Renal pelvis (tissue), 4 donors: ENCODE measurements around the gene FANCC. TPM values are rescaled to one million over a fixed set of nuclear protein-coding genes. Genes with fewer than 3 reads are reported as not detected.
"Not testable (repeated sequence)": the region's sequence is repeated elsewhere in the genome, so short reads cannot be mapped to it uniquely, and the experiment has no call there.

Experiments used
- DNase-seq: peaks from one replicate; pipeline ENCODE4 v3.0.0-alpha.2; 2013
- polyA plus RNA-seq, 3 donors: library from polyadenylated mRNA; unstranded; fragments of 120-200 nt; gene quantifications; one replicate each; pipeline ENCODE4 v1.2.1, GENCODE V29; 2013; ENCODE audit not compliant: insufficient read length in 3 of 3

The FANCC gene
- polyA plus RNA-seq, 3 donors: 20.0 to 26.9 (median 26.2) TPM

DNA sequence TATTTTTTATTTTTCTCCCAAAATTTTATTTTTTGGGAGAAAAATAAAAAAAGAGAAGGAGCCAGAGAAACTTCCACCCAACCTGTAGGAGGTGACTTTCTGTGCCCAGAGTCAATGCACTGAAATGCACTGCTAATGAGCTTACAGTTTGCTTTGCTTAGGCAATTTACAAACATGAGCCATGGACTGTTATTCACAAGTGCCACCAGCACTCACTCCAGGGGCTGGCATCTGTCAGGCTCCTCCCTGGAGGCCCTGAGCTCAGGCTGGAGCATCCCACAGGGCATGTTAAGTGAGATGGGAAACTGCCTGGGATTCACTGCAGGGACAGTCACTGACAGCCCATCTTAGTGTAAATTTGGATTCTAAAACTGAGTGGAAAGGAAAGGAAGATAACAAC lies 74.9 kb downstream of the FANCC start:
- DNase-seq: no peak

DNA sequence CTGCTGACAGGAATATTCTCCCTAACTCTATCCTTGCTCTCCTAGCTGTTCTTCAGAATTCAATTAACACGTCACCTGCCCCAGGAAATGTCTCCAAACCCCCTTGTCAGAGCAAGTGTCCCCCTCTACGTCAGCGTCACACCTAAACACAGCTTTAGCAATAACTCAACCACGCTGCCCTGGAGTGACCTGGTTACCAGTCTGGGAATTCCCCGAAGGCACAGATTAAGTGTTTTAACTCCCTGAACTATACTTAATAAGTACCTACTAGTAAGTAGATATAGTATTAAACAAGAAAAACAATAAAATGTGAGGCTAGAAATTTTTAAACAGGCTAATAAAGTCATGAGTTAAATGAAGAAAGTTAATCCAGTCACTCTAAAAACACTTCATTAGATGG lies 78.4 kb downstream of the FANCC start:
- no peak for DNase-seq

DNA sequence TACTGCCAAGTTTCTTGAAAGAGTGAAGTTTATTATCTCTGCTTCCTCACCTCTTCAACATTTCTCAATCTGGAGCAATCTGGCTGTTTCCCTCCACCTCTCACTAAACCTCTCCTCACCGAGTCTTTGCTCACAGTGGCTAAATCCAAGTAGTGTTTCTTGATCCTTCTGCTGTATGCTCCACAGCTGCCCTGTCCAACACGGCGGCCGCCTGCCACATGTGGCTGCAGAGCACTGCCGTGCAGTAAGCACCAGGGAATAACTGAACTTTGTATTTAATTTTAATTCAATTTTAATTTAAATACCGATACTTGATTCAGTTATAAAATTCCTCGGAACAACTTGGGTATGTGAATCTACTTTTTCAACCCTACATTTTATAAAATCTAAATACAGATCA lies 80.2 kb downstream of the FANCC start:
- DNase-seq: no peak

DNA sequence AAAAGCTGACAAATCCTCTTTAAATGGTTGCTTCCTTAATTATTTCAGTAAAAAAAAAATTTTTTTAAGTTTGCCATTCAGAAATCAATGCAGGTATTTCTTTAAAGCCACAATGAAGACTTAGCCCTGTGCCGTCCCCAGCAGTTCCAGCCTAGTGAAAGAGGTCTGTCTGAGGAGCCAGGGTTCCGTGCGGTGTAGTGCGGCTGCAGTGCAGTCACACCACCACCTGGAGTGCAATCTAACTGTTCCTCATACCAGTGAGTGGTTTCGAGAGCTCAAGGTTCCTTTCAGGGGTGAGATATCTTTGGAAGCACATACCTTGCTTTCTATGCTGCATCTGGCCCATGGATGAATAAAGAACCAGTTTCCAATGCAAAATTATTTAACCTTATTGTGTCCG lies 87.5 kb downstream of the FANCC start:
- DNase-seq: no peak

DNA sequence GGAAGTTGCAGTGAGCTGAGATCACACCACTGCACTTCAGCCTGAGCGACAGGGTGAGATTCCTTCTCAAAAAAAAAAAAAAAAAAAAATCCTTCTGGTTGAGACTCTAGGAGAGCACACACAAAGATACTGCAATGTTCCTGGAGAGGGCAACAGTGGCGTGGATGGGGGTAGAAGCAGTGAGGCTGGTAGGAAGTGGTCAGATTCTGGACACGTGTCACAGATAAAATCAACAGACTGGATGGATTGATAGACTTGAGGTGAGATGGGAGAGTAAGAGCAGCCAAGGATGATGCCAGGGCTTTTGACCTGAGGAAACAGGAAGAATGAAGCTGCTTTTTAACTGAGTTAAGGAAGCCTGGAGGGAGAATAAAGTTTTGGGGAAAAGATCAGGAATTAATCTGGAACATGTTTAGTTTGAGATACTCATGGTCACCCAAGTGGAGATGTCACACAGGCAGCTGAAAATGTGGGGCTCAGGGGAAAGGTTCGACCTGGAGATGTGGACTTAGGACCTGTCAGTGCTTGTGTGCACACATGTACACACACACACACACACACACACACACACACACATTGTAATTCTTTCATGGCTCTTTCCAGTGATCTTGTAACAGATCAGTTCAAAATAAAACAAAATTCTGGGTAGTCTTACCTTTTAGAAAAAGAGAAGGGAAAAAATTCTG lies 88.1 kb downstream of the FANCC start:
- DNase-seq: no peak

DNA sequence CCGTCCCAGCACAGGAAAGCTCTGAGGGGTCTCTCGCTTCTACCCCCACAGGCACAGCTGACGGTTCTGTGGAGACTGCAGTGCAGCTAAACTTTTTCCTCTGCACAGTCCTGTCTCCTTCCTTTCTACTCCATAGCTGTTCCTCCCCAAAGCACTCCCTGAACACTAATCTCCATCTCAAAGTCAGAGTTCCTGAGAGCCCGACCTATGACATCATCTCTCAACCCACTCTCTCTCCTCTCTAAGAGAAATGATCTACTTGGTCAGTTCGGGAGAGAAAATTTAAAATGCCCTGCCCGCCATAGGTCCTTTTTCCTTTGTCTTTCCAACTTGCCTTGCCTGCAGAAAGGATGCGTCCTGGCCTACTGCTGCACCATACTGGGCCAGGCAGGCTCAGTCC lies 90.6 kb downstream of the FANCC start:
- no peak for DNase-seq

DNA sequence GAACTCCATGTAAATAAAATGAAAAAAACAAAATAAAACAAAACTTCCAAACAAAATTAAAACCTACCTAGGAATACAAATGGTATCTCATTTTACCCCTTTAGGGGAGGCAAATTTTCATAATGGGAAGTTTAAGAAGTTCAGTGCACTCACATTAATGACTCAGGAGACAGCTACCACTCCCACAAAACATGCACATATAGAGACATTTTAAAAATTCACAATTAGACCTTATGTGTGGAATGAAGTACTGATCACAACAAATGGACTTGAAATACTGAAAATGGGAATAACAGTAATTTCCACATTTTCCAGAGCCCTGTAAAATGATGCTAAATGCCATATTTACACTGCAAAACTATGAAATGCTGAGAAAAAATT lies 91.8 kb downstream of the FANCC start:
- DNase-seq: no peak

DNA sequence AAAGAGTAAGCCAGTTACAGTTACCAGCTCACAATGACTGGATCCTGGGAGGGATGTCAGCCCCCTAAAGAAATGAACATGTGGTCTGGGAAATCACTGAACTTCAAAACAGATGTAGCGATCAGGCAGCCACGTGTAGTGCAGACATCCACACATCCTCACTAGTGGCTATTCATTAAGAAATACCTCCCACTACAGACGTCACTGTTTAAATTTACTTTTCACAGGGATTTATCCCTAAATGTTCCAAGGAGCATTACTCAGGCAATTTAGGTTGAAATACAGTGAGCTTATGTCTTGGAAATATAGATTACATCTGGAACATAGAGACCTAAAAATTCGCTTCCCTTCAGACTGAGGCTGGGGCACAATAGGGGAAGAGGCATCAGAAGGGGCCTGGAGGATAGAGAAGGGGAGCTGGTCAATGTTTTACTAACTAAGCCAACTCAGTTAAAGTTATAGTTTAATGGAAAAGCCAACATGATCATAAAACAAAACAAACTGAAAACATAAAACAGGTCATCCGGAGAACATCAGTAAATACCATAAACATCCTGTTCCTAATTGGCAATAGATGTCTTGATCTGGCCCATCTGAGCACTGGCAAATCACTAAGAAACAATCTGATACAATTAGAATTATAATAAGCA lies 92.3 kb downstream of the FANCC start:
- DNase-seq: no peak

DNA sequence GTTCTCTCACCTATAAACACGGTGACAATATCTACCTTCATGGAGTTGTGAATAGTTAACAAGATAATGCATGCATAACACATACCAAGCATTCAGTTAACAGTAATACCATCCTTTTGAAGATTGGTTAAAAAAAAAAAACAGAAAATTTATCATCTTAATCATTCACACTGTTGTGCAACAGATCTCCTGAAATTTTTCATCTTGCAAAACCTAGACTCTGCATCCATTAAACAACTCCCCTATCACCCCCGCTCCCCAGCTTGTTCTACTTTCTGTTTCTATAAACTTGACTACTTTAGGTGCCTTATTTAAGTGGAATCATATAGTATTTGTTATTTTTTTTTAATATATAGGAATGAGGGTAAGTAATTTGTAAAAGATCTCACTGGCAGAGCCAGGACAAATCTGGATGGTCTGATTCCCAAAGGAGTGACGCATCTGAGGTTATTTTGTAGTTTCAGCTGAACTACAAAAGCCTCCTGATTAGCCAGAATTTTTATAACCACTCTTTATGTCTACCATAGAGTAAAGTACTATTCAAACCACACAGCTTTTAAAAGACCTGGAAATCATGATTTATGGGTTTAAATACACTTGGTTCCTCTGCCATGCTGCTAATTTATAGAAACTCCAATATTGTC lies 93.0 kb downstream of the FANCC start:
- DNase-seq: no peak

DNA sequence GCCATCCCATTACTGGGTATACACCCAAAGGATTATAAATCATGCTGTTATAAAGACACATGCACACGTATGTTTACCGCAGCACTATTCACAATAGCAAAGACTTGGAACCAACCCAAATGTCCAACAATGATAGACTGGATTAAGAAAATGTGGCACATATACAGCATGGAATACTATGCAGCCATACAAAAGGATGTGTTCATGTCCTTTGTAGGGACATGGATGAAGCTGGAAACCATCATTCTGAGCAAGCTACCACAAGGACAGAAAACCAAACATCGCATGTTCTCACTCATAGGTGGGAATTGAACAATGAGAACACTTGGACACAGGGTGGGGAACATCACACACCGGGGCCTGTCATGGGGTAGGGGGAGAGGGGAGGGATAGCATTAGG lies 97.2 kb downstream of the FANCC start:
- not testable (repeated sequence) for DNase-seq

DNA sequence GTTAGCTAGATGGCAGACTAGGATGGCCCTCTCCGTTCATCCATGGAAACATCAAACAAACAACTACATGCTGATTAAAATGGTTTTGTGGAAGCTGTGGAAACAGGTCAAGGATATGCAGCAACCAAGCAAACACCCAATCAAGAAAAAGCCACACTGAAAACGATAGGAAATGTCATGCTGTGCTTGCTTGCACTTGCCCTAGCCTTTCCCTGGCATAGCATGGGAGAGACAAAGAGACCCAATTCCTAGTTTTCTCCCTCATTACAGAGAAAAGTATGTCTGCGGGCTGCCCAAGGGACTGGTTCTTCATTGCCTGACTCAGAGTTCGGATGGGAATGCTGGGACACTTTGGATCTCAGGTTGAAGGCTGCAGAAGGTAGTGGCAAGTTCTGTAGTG lies 98.7 kb downstream of the FANCC start:
- no peak for DNase-seq

DNA sequence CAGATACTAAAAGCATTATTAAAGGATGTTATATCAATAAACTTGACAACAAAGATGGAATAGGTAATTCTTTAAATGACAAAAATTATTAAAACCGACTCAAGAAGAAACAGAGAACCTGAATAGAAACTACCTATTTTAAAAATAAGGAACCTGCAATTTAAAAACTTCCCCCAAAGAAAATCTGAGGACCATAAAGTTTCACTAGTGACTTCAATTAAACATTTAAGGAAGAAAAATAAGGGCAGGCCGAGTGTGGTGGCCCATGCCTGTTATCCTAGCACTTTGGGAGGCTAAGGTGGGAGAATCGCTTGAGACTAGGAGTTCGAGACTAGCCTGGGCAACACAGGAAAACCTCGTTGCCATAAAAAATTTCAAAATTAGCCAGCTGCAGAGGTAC lies 99.6 kb downstream of the FANCC start:
- no peak for DNase-seq

DNA sequence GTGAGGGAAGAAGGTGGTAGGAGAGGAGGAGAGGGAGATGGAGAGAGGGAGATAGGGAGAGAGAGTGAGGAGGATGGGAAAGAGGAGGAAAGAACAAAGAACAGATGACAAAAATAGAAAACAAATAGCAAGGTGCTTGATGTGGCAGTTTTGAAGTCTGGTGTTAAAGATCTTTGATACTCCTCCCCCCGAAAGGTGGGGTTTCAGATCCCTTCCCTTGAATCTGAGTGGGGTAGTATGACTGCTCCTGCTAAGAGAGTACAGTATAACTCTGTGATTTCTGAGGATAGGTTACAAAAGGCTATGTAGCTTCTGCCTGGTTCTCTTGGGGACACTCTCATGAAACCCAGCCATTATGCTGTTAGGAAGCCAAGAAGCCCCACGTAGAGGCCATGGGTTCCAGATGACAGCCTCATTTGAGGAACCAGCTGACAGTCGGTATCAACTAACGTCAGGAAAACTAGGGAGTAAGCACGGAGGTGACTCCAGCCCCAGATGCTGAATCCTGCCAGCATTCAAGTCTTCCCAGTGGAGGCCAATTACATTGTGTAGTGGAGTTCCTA lies 102.1 kb downstream of the FANCC start:
- DNase-seq: no peak

DNA sequence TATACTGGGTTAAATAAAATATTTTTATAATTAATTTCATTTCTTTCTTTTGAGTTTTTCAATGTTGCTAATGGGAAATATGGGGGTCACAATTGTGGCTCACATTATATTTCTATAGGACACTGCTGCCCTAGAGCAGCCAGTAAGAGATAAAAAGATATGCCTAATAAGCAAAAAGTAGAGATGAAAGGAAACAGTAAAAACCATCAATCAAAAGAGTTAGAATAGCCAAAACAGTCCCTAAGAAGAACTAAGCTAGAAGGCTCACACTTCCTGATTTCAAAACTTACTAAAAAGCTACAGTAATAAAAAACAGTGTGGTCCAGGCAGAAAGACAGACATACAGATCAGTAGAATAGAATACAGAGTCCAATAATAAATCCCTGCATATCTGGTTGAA lies 104.4 kb downstream of the FANCC start:
- DNase-seq: no peak

DNA sequence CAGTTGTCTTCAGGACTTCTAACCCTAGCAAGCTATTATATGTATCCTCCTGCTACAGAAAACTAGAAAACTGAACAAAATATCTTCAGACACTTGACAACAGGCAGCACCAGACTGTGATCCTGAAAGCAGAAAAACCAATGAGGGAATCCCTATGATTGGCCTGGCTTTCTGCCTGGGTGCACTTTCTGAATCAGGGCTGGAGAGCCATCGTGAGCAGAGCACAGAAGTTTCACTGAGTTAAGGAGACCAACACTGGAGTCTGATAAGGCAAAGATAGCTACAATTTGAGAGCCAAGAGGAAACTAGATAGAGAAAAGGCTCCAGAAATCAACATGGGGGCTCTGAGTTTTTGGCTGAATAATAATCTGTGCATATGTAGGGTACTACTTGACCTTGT lies 106.5 kb downstream of the FANCC start:
- no peak for DNase-seq

DNA sequence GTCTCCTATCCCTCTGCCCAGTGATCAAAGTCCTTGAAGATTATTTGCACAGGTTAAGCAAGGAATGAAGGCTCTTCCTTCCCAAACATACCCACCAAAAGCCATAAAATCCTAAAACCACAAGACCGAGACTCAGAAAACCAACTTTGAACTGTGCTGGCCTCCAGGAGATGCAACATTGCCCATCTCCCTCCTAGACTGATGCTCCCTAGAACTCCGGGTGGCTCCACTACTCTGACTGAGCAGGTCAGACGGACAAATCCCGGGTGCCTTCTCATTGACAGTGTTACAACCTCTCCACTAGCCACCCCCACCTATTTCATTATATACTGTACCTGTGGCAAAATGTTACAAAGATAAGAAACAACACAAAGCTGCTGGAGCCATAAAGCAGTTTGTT lies 110.1 kb downstream of the FANCC start:
- DNase-seq: no peak

DNA sequence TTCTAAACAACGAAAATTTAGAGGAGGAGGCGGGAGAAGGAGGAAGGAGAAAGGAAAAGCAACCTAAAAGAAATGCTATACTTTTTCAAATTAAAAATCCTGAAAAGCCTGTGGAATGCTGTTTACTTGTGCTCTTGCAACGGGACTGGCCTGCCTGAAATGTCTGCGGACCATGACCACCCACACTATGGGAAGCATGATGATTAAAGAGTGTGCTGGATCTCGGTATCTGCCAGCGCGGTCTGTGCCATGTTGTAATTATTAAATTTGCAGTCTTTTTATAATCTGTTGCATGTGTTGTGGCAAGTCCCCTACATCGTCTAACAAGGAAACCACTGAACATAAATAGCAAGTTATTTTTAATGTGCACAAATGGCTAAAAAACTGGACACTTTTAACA lies 111.4 kb downstream of the FANCC start:
- no peak for DNase-seq

DNA sequence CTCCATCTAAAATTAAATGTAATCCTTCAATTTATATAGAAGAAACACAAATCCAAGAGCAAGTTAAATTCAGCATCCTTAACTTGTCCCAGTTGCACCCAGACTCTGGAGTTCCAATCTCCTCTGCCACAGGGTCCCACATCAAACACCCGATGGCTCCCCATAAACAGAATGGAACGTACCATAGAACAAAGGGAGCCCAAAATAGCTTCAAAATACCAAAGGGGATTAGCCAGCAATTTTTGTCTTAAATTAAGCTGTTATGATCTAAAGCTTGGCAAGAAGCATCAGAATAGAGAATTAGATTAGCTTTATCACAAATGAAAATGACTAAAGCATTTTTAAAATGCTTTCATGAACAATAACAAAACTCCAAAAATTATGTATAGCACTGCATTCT lies 112.8 kb downstream of the FANCC start:
- DNase-seq: no peak

DNA sequence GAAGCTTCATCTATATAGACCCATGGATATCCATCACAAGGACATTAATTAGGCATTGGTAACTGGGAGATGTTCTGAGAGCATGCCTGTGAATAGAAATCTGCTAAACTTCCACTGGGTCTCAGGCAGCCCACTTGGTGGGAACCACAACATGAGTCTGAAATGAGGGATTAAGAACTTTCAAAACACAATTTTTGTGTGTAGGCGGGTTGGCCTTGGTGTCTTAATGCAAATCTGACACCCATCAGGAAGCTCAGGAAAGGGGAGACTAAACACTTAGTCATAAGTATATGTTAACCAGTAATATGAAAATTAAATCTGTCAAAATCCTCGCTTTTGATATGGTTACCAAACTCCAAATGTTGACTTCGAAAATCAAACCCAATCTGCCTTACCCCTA lies 113.2 kb downstream of the FANCC start:
- DNase-seq: no peak

DNA sequence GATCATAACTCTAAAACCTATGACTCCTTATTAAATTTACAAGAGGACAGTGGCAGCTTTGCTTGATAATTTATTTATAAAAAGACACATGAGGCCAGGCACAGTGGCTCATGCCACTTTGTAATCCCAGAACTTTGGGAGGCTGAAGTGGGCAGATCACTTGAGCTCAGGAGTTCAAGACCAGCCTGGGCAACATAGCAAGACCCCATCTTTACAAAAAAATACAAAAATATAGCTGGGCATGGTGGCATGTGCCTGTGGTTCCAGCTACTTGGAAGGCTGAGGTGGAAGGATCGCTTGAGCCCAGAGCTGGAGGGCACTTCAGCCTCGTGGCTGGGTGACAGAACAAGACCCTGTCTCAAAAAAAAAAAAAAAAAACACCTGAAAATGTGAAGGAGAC lies 114.5 kb downstream of the FANCC start:
- DNase-seq: not testable (repeated sequence)

DNA sequence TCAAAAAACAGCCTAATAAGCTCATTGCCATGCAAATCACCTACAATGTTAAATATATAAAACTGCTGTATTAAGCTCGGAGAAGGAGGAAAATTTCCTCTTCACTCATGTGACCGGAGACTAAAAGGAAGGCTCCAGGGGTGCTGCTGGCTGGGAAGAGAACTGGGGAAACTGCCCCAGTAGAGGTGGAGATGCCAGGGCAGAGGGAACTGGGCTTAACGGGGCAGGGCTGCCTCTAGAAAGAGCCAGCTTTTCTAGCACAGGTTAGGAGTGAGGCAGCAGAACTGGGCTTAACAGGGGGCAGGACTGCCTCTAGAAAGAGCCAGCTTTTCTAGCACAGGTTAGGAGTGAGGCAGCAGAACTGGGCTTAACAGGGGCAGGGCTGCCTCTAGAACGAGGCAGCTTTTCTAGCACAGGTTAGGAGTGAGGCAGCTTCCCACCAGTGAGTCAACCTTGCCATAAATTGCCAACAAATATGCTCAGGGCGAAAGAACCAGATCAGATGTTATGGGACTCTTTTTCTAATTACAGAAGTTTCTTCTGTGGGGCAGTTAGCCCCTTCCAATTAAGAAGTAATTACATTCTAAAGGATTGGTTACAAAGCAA lies 115.3 kb downstream of the FANCC start:
- no peak for DNase-seq

DNA sequence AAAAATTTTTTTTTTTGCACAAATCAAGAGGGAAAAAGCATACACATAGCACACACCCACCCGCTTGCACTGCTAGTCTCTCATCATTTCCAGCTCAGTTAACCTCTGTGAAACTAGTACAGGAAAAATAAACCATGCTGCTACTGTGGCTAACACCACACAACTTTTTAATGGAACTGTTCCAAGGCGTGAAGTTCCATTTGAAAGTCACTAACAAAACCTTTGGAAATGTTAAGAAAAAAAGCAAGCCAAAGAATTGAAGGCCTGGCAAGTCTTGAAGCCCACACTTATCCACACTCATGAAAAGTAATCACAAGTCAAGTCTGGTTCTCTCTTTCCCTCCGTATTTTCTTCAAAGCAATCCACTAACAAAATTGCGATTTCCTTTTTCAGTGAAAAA lies 116.3 kb downstream of the FANCC start:
- no peak for DNase-seq
